Naive thymus-derived CD8-positive, alpha-beta T cell (primary cell): Measurements from ENCODE around the gene WASF3. TPM values are rescaled to one million over a fixed set of nuclear protein-coding genes. Genes with fewer than 3 reads are reported as not detected.

Experiments
- ATAC-seq, 2 donors: fragments of 150-1000 bp; cut with Tn5 transposase in 1 of 2; sonication (Bioruptor Pico), chemical (Tn5 transposase) in 1 of 2; 1 replicate in 1 of 2; 2 replicates in 1 of 2; pipeline ENCODE4 v1.10.0; 2021; ENCODE audit warnings: mild to moderate bottlenecking in 2 of 2, moderate library complexity in 2 of 2
- POLR2A ChIA-PET: fragments of 350-600 bp; sonication (Branson Sonifier 250); formaldehyde crosslinking; loops from one replicate; lab custom pipeline; 2021; ENCODE audit warnings: antibody characterized with exemption; lab: Charles Lee
- DNase-seq, 10 donors: peaks; one replicate each; pipeline versions ENCODE4 v3.0.0 to v3.0.0-alpha.2; 2020 to 2022
- H3K27ac Mint-ChIP-seq, 10 donors: one replicate each; pipeline ENCODE4 v1.8.0; 2020 to 2022; ENCODE audit warnings: mild to moderate bottlenecking in 10 of 10, mixed read lengths in 10 of 10, moderate library complexity in 4 of 10, inconsistent platforms in 1 of 10
- H3K27me3 Mint-ChIP-seq, 5 donors: one replicate each; pipeline ENCODE4 v1.8.0; 2021 to 2022; ENCODE audit warnings: mixed read lengths in 5 of 5
- H3K36me3 Mint-ChIP-seq, 3 donors: one replicate each; pipeline ENCODE4 v1.8.0; 2020 to 2022; ENCODE audit warnings: mixed read lengths in 3 of 3, mild to moderate bottlenecking in 2 of 3, inconsistent platforms in 1 of 3
- H3K4me1 Mint-ChIP-seq, 4 donors: one replicate each; pipeline ENCODE4 v1.8.0; 2021 to 2022; ENCODE audit warnings: mixed read lengths in 4 of 4
- H3K4me3 Mint-ChIP-seq, 10 donors: one replicate each; pipeline ENCODE4 v1.8.0; 2020 to 2022; ENCODE audit warnings: mild to moderate bottlenecking in 10 of 10, mixed read lengths in 10 of 10, moderate library complexity in 6 of 10, inconsistent platforms in 1 of 10
- H3K9me3 Mint-ChIP-seq, 9 donors: one replicate each; pipeline ENCODE4 v1.8.0; 2020 to 2022; ENCODE audit warnings: mixed read lengths in 9 of 9, mild to moderate bottlenecking in 3 of 9, inconsistent platforms in 1 of 9, moderate library complexity in 1 of 9
- polyA plus RNA-seq, 3 donors: library from polyadenylated mRNA; unstranded; fragments of 300-500 nt; fragmentation: Illumina TruSeq; gene quantifications; one replicate each; pipeline ENCODE4 v1.2.3, GENCODE V29; 2021
- total RNA-seq, 8 experiments: library from RNA in 2 of 8; stranded (reverse) in 2 of 8; gene quantifications; one replicate each; pipeline ENCODE4 v1.2.3 and lab custom pipeline; 2021 to 2026

The WASF3 gene
- total RNA-seq, result under 1 TPM; 0.16 TPM
- not detected for polyA plus RNA-seq
- total RNA-seq (lab: John Stamatoyannopoulos, UW), result 0 to 0.74 (median 0.13) reads per million in 6 experiments

GRCh38 chr13:26557393-26558073, at the start of gene WASF3:
Gene WASF3, plus strand, starts transcription at chr13:26557683. Its CDS starts 84,588 bp downstream, at chr13:26642271.
- peaks cover 0 to 4% (median 0%) of the 10 kb centered on the region in 3 donors for H3K36me3 Mint-ChIP-seq
- DNase-seq, result peak in 5 of 10 donors; percentile 1 to 63 (median 22)
- peaks cover 24 to 45% (median 44%) of the 10 kb centered on the region in 5 donors for H3K27me3 Mint-ChIP-seq
- peaks cover 2 to 14% (median 11%) of the 10 kb centered on the region in 4 donors for H3K4me1 Mint-ChIP-seq
- H3K4me3 Mint-ChIP-seq, result peak within 1 kb of the TSS; percentile 43 to 84 (median 70)
- no peak within 1 kb of the TSS for H3K27ac Mint-ChIP-seq
- POLR2A ChIA-PET, result interaction anchor here (0.5 kb wide), 1 partner anchor 879 kb away, joined by 4 read pairs; no protein-coding TSS in a partner anchor
- H3K9me3 Mint-ChIP-seq, result peaks cover 0 to 6% (median 0%) of the 10 kb centered on the region in 9 donors
- peak; percentile 82 to 93 for ATAC-seq

- peaks cover 0 to 17% (median 14%) of the 10 kb centered on the region in 3 donors for H3K36me3 Mint-ChIP-seq
- peaks cover 2 to 51% (median 11%) of the 10 kb centered on the region in 5 donors for H3K27me3 Mint-ChIP-seq
- ATAC-seq, result no peak
- H3K27ac Mint-ChIP-seq, result no peak overlapping the region
- POLR2A ChIA-PET, result no interaction called here
- no peak for DNase-seq
- H3K9me3 Mint-ChIP-seq, result peaks cover 0 to 37% (median 9%) of the 10 kb centered on the region in 9 donors
- no peak overlapping the region for H3K4me3 Mint-ChIP-seq
- no peaks in the 10 kb centered on the region for H3K4me1 Mint-ChIP-seq
Measured at GRCh38 chr13:26508885-26509284, 48.6 kb upstream of the WASF3 start.

GRCh38 chr13:26509491-26509890, 48.0 kb upstream of the WASF3 start:
- no peak overlapping the region for H3K4me3 Mint-ChIP-seq

GRCh38 chr13:26513931-26514330, 43.6 kb upstream of the WASF3 start:
- DNase-seq, result no peak
- no peak for ATAC-seq
- Mint-ChIP-seq H3K4me3 (no peak overlapping the region), H3K27ac (no peak overlapping the region), H3K4me1 (no peaks in the 10 kb centered on the region), H3K36me3 (peaks cover 0 to 13% (median 9%) of the 10 kb centered on the region in 3 donors), H3K9me3 (peaks cover 0 to 24% (median 9%) of the 10 kb centered on the region in 9 donors), H3K27me3 (peaks cover 0 to 56% (median 9%) of the 10 kb centered on the region in 5 donors)
- POLR2A ChIA-PET, result no interaction called here

More at GRCh38 chr13:26509491-26509890, 48.0 kb upstream of the WASF3 start:
- Mint-ChIP-seq H3K9me3 (peaks cover 0 to 37% (median 9%) of the 10 kb centered on the region in 9 donors), H3K27me3 (peaks cover 2 to 53% (median 11%) of the 10 kb centered on the region in 5 donors), H3K36me3 (peaks cover 0 to 17% (median 14%) of the 10 kb centered on the region in 3 donors), H3K4me1 (no peaks in the 10 kb centered on the region), H3K27ac (no peak overlapping the region)
- POLR2A ChIA-PET, result no interaction called here
- DNase-seq (no peak), ATAC-seq (no peak)

- Mint-ChIP-seq H3K4me1 (no peaks in the 10 kb centered on the region), H3K27ac (no peak overlapping the region), H3K36me3 (peaks cover 0 to 3% (median under 1%) of the 10 kb centered on the region in 3 donors), H3K9me3 (peaks cover 0 to 9% (median 2%) of the 10 kb centered on the region in 9 donors), H3K4me3 (no peak overlapping the region), H3K27me3 (peaks cover 2 to 65% (median 13%) of the 10 kb centered on the region in 5 donors)
- POLR2A ChIA-PET, result no interaction called here
- no peak for DNase-seq
- no peak for ATAC-seq
Measured at GRCh38 chr13:26515721-26516120, 41.8 kb upstream of the WASF3 start.

GRCh38 chr13:26517936-26518335, 39.5 kb upstream of the WASF3 start:
- Mint-ChIP-seq H3K27me3 (peaks cover 2 to 49% (median 12%) of the 10 kb centered on the region in 5 donors), H3K4me3 (no peak overlapping the region), H3K27ac (no peak overlapping the region), H3K36me3 (no peaks in the 10 kb centered on the region), H3K4me1 (no peaks in the 10 kb centered on the region), H3K9me3 (no peaks in the 10 kb centered on the region)
- DNase-seq, result no peak
- ATAC-seq, result no peak
- POLR2A ChIA-PET, result no interaction called here

- Mint-ChIP-seq H3K4me3 (no peak overlapping the region), H3K36me3 (no peaks in the 10 kb centered on the region), H3K9me3 (no peaks in the 10 kb centered on the region), H3K4me1 (no peaks in the 10 kb centered on the region), H3K27me3 (peaks cover 2 to 49% (median 6%) of the 10 kb centered on the region in 5 donors), H3K27ac (no peak overlapping the region)
- POLR2A ChIA-PET, result no interaction called here
- ATAC-seq (no peak), DNase-seq (no peak)
Measured at GRCh38 chr13:26518451-26518959, 39.0 kb upstream of the WASF3 start.

- no peaks in the 10 kb centered on the region for H3K9me3 Mint-ChIP-seq
- no peak for ATAC-seq
Measured at GRCh38 chr13:26522571-26522970, 34.9 kb upstream of the WASF3 start.

GRCh38 chr13:26523007-26523406, 34.5 kb upstream of the WASF3 start:
- POLR2A ChIA-PET, result no interaction called here

More at GRCh38 chr13:26522571-26522970, 34.9 kb upstream of the WASF3 start:
- Mint-ChIP-seq H3K4me3 (no peak overlapping the region), H3K27me3 (peaks cover 4 to 31% (median 6%) of the 10 kb centered on the region in 5 donors), H3K36me3 (no peaks in the 10 kb centered on the region), H3K27ac (no peak overlapping the region), H3K4me1 (no peaks in the 10 kb centered on the region)
- DNase-seq, result no peak
- POLR2A ChIA-PET, result no interaction called here

GRCh38 chr13:26525528-26525927, 32.0 kb upstream of the WASF3 start:
- DNase-seq (no peak), ATAC-seq (no peak)
- Mint-ChIP-seq H3K4me3 (no peak overlapping the region), H3K27ac (no peak overlapping the region), H3K27me3 (peaks cover 3 to 20% (median 8%) of the 10 kb centered on the region in 5 donors), H3K4me1 (no peaks in the 10 kb centered on the region), H3K36me3 (no peaks in the 10 kb centered on the region), H3K9me3 (peaks cover 0 to 13% (median 0%) of the 10 kb centered on the region in 9 donors)
- POLR2A ChIA-PET, result no interaction called here

More at GRCh38 chr13:26523007-26523406, 34.5 kb upstream of the WASF3 start:
- no peaks in the 10 kb centered on the region for H3K36me3 Mint-ChIP-seq
- DNase-seq (no peak), ATAC-seq (no peak)
- H3K27ac Mint-ChIP-seq, result no peak overlapping the region
- H3K27me3 Mint-ChIP-seq, result peaks cover 4 to 29% (median 6%) of the 10 kb centered on the region in 5 donors
- H3K4me1 Mint-ChIP-seq, result no peaks in the 10 kb centered on the region
- no peak overlapping the region for H3K4me3 Mint-ChIP-seq
- no peaks in the 10 kb centered on the region for H3K9me3 Mint-ChIP-seq

GRCh38 chr13:26526702-26527216, 30.7 kb upstream of the WASF3 start:
- Mint-ChIP-seq H3K27ac (no peak overlapping the region), H3K9me3 (peaks cover 0 to 14% (median 0%) of the 10 kb centered on the region in 9 donors), H3K36me3 (no peaks in the 10 kb centered on the region), H3K27me3 (peaks cover 4 to 29% (median 10%) of the 10 kb centered on the region in 5 donors), H3K4me1 (no peaks in the 10 kb centered on the region), H3K4me3 (no peak overlapping the region)
- ATAC-seq (no peak), DNase-seq (no peak)
- POLR2A ChIA-PET, result no interaction called here

- Mint-ChIP-seq H3K4me1 (no peaks in the 10 kb centered on the region), H3K27me3 (peaks cover 11 to 24% (median 16%) of the 10 kb centered on the region in 5 donors), H3K9me3 (peaks cover 0 to 14% (median 0%) of the 10 kb centered on the region in 9 donors), H3K4me3 (no peak overlapping the region), H3K36me3 (no peaks in the 10 kb centered on the region), H3K27ac (no peak overlapping the region)
- POLR2A ChIA-PET, result no interaction called here
- DNase-seq (no peak), ATAC-seq (no peak)
Measured at GRCh38 chr13:26528527-26528926, 29.0 kb upstream of the WASF3 start.

GRCh38 chr13:26529441-26529840, 28.0 kb upstream of the WASF3 start:
- H3K27ac Mint-ChIP-seq, result no peak overlapping the region
- peaks cover 0 to 14% (median 0%) of the 10 kb centered on the region in 9 donors for H3K9me3 Mint-ChIP-seq
- ATAC-seq (no peak), DNase-seq (peak in 3 of 10 donors; percentile 0 to 12 (median 11))
- H3K4me3 Mint-ChIP-seq, result no peak overlapping the region
- H3K4me1 Mint-ChIP-seq, result no peaks in the 10 kb centered on the region
- POLR2A ChIA-PET, result no interaction called here
- no peaks in the 10 kb centered on the region for H3K36me3 Mint-ChIP-seq
- H3K27me3 Mint-ChIP-seq, result peaks cover 11 to 24% (median 16%) of the 10 kb centered on the region in 5 donors
